SH-SY5Y (cell line): ENCODE results near the gene CUL7.

Source experiments
- GATA2 ChIP-seq: IDR thresholded peaks from 2 replicates; pipeline ENCODE4 v1.6.1; 2011; ENCODE audit warnings: mild to moderate bottlenecking, low read depth, low read length
- GATA3 ChIP-seq: IDR thresholded peaks from 2 replicates; pipeline ENCODE4 v1.6.1; 2011; ENCODE audit warnings: low read depth, mild to moderate bottlenecking, low read length, moderate library complexity

- TF ChIP-seq GATA3 (no peak), GATA2 (no peak)
These were observed 42.3 kb upstream of the CUL7 start for GRCh38 chr6:43095939-43096338.
